K562 (cell line): ENCODE measurements around the gene GATAD1. TPM values are rescaled to one million over a fixed set of nuclear protein-coding genes. Genes with fewer than 3 reads are reported as not detected.
"Not testable (repeated sequence)": the region's sequence is repeated elsewhere in the genome, so short reads cannot be mapped to it uniquely, and the experiment has no call there.

ENCODE experiments used
- ADNP ChIP-seq: fragments of 200-800 bp; sonication (Bioruptor generic); IDR thresholded peaks from 2 replicates; pipeline ENCODE4 v1.6.1; 2016; ENCODE audit warnings: missing genetic modification characterization, missing compliant biosample characterization
- CBFA2T3 ChIP-seq: fragments of 450-650 bp; IDR thresholded peaks from 2 replicates; pipeline ENCODE4 v1.6.1; 2017
- CC2D1A ChIP-seq: fragments of 450-650 bp; IDR thresholded peaks from 2 replicates; pipeline ENCODE4 v1.6.1; 2017; ENCODE audit warnings: mild to moderate bottlenecking
- ESRRA ChIP-seq: fragments of 450-650 bp; IDR thresholded peaks from 2 replicates; pipeline ENCODE4 v1.6.1; 2014; ENCODE audit warnings: low read depth, mild to moderate bottlenecking, moderate library complexity, borderline replicate concordance
- HDAC2 ChIP-seq: fragments of 450-650 bp; IDR thresholded peaks from 2 replicates; pipeline ENCODE4 v1.6.1; 2016; ENCODE audit warnings: mild to moderate bottlenecking
- MEF2D ChIP-seq: conservative IDR thresholded peaks from 2 replicates; pipeline ENCODE4 v1.6.1; 2016; ENCODE audit warnings: low read depth, missing genetic modification characterization, missing compliant biosample characterization
- MTA3 ChIP-seq: fragments of 450-650 bp; formaldehyde crosslinking; IDR thresholded peaks from 2 replicates; pipeline ENCODE4 v1.6.1; 2017; ENCODE audit warnings: mild to moderate bottlenecking, borderline replicate concordance
- NR2C2 ChIP-seq, 2 experiments: fragments of 200-800 bp in 1 of 2; sonication (Bioruptor generic) in 1 of 2; sonication (generic) in 1 of 2; formaldehyde crosslinking in 1 of 2; IDR thresholded peaks; 2 replicates each; pipeline versions ENCODE4 v1.6.1 to v1.8.0; 2016 to 2022; ENCODE audit warnings: mild to moderate bottlenecking in 1 of 2, missing compliant biosample characterization in 1 of 2, missing genetic modification characterization in 1 of 2, missing genetic modification reagents in 1 of 2
- SMARCE1 ChIP-seq: fragments of 450-650 bp; IDR thresholded peaks from 2 replicates; pipeline ENCODE4 v1.7.1; 2016; ENCODE audit warnings: mild to moderate bottlenecking
- TRIM24 ChIP-seq, 2 experiments: fragments of 450-650 bp; IDR thresholded peaks; 2 replicates each; pipeline ENCODE4 v1.6.1; 2016
- TRIM28 ChIP-seq: fragments of 450-650 bp; IDR thresholded peaks from 2 replicates; pipeline ENCODE4 v1.6.1; 2017
- ZEB2 ChIP-seq: fragments of 450-650 bp; IDR thresholded peaks from 2 replicates; pipeline ENCODE4 v1.6.1; 2016
- ZNF280A ChIP-seq: fragments of 450-650 bp; IDR thresholded peaks from 2 replicates; pipeline ENCODE4 v1.6.1; 2018; ENCODE audit warnings: mild to moderate bottlenecking, low read depth; ENCODE audit not compliant: partially characterized antibody
- ZNF449 ChIP-seq: fragments of 250-450 bp; sonication (Bioruptor Pico); IDR thresholded peaks from 2 replicates; pipeline ENCODE4 v1.8.0; 2022; ENCODE audit warnings: moderate library complexity, mild to moderate bottlenecking, inconsistent platforms
- polyA plus RNA-seq, 8 experiments: library from polyadenylated mRNA; depleted of rRNA in 4 of 8; stranded (reverse) in 5 of 8; unstranded in 3 of 8; fragments of >200 nt; fragmentation: Nextera tagmentation in 2 of 8; fragmentation: Illumina TruSeq in 1 of 8; extraction: Ambion mirVana in 2 of 8; extraction: Trizol in 1 of 8; gene quantifications; 2 replicates each; pipeline versions ENCODE4 v1.2.1 to v1.2.3, GENCODE V29; 2011 to 2014; ENCODE audit warnings: inconsistent platforms in 1 of 8, missing spikeins in 1 of 8
- total RNA-seq, 7 experiments: library from RNA; depleted of rRNA in 6 of 7; stranded (reverse); fragments of >200 nt in 6 of 7; fragmentation: Illumina TruSeq in 2 of 7; extraction: Trizol in 2 of 7; gene quantifications; 2 replicates each; pipeline versions ENCODE4 v1.2.1 to v1.2.3, GENCODE V29; 2011 to 2021; ENCODE audit warnings: low replicate concordance in 1 of 7
- TF ChIP-seq, protein P1 (sequence below), 2 experiments: fragments of 450-650 bp; IDR thresholded peaks; 2 replicates each; pipeline ENCODE4 v1.6.1; 2018; ENCODE audit warnings: mild to moderate bottlenecking in 2 of 2, low read depth in 1 of 2; ENCODE audit not compliant: partially characterized antibody in 2 of 2

Gene GATAD1
- total and polyA plus RNA-seq, 9 of the 15 experiments (the other 6 are each of a cell fraction or from before 2014, with no cell fraction given), result 9.3 to 67.7 (median 34.3) TPM

DNA sequence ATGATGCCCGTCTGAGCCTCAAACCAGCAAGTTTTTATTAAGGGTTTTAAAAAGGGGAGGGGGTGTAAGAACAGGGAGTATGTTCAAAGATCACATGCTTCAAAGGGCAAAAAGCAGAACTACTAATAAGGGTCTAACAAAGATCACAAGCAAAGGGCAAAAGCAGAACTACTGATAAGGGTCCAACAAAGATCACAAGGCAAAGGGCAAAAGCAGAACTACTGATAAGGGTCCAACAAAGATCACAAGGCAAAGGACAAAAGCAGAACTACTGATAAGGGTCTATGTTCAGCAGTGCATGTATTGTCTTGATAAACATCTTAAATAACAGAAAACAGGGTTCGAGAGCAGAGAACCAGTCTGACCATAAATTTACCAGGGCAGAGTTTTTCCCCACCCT lies 4.6 kb upstream of the GATAD1 start (continued):
- TF ChIP-seq, protein P1, sequence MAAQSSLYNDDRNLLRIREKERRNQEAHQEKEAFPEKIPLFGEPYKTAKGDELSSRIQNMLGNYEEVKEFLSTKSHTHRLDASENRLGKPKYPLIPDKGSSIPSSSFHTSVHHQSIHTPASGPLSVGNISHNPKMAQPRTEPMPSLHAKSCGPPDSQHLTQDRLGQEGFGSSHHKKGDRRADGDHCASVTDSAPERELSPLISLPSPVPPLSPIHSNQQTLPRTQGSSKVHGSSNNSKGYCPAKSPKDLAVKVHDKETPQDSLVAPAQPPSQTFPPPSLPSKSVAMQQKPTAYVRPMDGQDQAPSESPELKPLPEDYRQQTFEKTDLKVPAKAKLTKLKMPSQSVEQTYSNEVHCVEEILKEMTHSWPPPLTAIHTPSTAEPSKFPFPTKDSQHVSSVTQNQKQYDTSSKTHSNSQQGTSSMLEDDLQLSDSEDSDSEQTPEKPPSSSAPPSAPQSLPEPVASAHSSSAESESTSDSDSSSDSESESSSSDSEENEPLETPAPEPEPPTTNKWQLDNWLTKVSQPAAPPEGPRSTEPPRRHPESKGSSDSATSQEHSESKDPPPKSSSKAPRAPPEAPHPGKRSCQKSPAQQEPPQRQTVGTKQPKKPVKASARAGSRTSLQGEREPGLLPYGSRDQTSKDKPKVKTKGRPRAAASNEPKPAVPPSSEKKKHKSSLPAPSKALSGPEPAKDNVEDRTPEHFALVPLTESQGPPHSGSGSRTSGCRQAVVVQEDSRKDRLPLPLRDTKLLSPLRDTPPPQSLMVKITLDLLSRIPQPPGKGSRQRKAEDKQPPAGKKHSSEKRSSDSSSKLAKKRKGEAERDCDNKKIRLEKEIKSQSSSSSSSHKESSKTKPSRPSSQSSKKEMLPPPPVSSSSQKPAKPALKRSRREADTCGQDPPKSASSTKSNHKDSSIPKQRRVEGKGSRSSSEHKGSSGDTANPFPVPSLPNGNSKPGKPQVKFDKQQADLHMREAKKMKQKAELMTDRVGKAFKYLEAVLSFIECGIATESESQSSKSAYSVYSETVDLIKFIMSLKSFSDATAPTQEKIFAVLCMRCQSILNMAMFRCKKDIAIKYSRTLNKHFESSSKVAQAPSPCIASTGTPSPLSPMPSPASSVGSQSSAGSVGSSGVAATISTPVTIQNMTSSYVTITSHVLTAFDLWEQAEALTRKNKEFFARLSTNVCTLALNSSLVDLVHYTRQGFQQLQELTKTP (IDR thresholded peaks at IDR 0.05; ENCODE audit: low read depth in 1 of 2, partially characterized antibody in 2 of 2), result peak in 1 of 2 experiments; percentile 75
- peak; percentile 30; the same call in 1 of the 2 replicates for TF ChIP-seq CBFA2T3
- peak; percentile 72; the same call in 1 of the 2 replicates for TF ChIP-seq CC2D1A
- TF ChIP-seq ZNF449, result 0 out of 2 replicates have a peak, but pooled peaks have one; percentile 6
- peak; percentile 88 to 94 for TF ChIP-seq TRIM24 (IDR thresholded peaks at IDR 0.05)
- TF ChIP-seq MEF2D (tag), result peak; percentile 49; the same call in 1 of the 2 replicates
- TF ChIP-seq ADNP (tag), result peak; percentile 50; the same call in 1 of the 2 replicates
- peak; percentile 42; the same call in 1 of the 2 replicates for TF ChIP-seq MTA3
- TF ChIP-seq SMARCE1, result peak; percentile 96; the same call in 1 of the 2 replicates
- TF ChIP-seq HDAC2, result 0 out of 2 replicates have a peak, but pooled peaks have one; percentile 27
- peak; percentile 84; the same call in 1 of the 2 replicates for TF ChIP-seq TRIM28
- peak; percentile 57; the same call in 1 of the 2 replicates for TF ChIP-seq ESRRA
- TF ChIP-seq ZNF280A, result peak; percentile 66
- TF ChIP-seq ZEB2, result peak; percentile 66; the same call in 1 of the 2 replicates
- TF ChIP-seq NR2C2 (CRISPR knock-in tag; IDR thresholded peaks at IDR 0.05), result not testable (repeated sequence)
- TF ChIP-seq NR2C2 (tag; IDR thresholded peaks at IDR 0.05), result peak; percentile 28; the same call in 1 of the 2 replicates
